ENCODE measurements around the gene MAP3K14.

DNA sequence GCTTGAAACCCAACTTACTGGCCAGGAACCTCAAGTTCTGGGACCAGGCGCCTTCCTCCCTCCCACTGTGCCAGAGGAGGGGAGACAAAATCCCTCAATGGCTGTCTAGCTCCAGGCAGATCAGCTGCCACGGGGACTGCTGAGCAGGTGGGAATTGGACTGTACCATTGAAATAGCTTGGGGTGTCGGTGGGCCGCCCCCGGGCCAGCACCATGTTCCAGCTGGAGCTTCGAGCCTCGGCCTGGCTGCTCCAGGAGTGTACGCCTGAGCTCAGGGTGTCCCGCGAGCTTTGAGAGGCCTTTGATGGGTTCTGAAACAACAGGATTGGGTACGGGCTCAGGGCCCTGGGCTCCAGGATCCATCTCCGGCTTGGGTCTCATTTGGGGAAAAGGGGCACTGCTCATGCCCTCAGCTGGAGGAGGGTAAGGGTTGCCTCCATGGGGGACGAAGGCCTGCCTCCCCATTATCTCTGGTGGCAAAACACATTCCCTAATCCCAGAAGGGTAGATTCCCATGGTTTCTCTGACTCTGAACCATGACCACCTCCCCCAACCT lies 50.4 kb downstream of the MAP3K14 start:
- TF ChIP-seq, protein P1, sequence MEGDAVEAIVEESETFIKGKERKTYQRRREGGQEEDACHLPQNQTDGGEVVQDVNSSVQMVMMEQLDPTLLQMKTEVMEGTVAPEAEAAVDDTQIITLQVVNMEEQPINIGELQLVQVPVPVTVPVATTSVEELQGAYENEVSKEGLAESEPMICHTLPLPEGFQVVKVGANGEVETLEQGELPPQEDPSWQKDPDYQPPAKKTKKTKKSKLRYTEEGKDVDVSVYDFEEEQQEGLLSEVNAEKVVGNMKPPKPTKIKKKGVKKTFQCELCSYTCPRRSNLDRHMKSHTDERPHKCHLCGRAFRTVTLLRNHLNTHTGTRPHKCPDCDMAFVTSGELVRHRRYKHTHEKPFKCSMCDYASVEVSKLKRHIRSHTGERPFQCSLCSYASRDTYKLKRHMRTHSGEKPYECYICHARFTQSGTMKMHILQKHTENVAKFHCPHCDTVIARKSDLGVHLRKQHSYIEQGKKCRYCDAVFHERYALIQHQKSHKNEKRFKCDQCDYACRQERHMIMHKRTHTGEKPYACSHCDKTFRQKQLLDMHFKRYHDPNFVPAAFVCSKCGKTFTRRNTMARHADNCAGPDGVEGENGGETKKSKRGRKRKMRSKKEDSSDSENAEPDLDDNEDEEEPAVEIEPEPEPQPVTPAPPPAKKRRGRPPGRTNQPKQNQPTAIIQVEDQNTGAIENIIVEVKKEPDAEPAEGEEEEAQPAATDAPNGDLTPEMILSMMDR (IDR thresholded peaks at IDR 0.05; ENCODE audit: low read length) = no peak
- no peak for TF ChIP-seq EZH2 (optimal IDR thresholded peaks at IDR 0.05; ENCODE audit: low read depth, low read length)

Data from MM.1S (cell line).